GM19240 (cell line): ENCODE measurements around the gene SGCG.
"Not testable (repeated sequence)": the region's sequence is repeated elsewhere in the genome, so short reads cannot be mapped to it uniquely, and the experiment has no call there.

Experiments used
- DNase-seq: peaks from one replicate; pipeline ENCODE4 v3.0.0; 2011; ENCODE audit warnings: low spot score; ENCODE audit not compliant: insufficient read length

The SGCG gene, protein sequence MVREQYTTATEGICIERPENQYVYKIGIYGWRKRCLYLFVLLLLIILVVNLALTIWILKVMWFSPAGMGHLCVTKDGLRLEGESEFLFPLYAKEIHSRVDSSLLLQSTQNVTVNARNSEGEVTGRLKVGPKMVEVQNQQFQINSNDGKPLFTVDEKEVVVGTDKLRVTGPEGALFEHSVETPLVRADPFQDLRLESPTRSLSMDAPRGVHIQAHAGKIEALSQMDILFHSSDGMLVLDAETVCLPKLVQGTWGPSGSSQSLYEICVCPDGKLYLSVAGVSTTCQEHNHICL

GRCh38 chr13:23180711-23181110, at the start of gene SGCG:
TSS of gene SGCG (plus strand) at chr13:23180979. CDS start at chr13:23203695, 22,716 bp downstream.
- DNase-seq = no peak

DNA sequence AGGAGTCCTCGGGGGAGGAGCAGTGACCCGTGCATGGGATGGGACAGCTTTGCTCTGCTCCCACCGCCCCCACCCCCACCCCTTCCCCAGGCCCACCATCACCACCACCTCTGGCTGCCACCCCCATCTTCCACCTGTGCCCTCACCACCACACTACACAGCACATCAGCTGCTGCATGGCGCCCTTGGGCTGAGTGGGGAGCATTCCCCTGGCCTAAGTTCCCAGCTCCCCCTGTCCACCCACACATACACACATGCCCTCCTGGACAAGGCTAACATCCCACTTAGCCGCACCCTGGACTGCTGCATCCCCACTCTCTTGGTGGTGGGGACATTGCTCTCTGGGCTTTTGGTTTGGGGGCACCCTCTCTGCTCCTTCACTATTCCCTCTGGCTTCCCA, 46.2 kb upstream of the SGCG start:
- no peak for DNase-seq

DNA sequence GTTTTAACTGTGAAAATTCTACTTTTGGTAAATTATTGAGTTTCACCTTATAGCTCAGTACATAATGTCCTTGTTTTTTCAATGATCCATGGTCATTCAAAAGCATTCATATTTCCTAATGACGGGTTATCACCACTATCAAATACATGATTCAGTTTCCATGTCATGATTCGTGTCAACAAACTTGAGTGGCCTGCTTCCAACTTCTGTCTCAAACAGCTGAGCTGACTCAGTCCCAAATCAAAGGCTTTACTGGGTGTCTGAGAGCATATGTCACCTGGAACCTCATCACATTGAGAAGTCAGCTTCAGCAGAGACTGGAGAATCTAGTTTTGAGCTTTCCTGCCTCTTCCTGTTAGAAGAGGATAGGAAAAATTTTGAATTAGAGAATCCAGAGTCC, 40.3 kb upstream of the SGCG start:
- DNase-seq = no peak

DNA sequence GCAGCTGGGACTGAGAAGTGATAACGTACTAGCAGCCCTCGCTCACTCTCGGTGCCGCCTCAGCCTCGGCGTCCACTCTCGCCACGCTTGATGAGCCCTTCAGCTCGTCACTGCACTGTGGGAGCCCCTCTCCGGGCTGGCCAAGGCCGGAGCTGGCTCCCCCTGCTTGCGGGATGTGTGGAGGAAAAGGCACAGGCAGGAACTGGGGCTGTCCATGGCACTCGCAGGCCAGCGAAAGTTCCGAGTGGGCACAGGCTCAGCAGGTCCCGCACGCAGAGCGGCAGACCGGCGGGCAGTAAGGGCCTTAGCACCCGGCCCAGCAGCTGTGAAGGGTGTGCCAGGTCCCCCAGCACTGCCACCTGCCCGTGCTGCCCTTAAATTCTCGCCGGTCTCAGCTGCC, 38.8 kb upstream of the SGCG start:
- no peak for DNase-seq

DNA sequence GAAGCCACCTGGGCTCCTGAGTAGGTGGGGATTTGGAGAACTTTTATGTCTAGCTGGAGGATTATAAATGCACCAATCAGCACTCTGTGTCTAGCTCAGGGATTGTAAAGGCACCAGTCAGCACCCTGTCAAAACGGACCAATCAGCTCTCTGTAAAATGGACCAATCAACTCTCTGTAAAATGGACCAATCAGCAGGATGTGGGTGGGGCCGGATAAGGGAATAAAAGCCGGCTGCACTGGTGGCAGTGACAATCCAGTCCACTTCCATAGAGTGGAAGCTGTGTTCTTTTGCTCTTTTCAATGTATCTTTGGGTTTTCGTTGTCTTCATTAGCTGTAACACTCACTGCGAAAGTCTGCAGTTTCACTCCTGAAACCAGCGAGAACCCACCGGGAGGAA, 38.2 kb upstream of the SGCG start:
- DNase-seq = not testable (repeated sequence)

- no peak for DNase-seq
These were observed 36.3 kb upstream of the SGCG start for GRCh38 chr13:23144431-23144830.

DNA sequence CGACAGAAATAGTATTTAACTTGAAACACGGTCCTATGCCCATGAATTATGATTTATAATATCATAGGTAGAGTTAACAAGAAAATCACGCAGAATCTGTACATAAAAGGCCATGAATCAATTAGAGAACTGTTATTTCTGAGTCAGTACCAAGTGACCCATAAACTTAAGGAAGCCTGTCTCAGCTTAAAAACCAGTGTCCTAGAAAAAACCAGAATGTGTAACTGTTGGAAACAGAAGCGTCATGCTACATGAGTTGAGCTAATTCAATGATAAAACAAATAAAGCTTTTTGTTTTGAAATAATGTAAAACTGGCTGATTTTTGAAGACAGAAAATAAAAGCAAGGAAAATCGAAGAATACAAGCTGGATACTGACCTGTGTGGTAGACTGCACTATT, 34.8 kb upstream of the SGCG start:
- no peak for DNase-seq

DNA sequence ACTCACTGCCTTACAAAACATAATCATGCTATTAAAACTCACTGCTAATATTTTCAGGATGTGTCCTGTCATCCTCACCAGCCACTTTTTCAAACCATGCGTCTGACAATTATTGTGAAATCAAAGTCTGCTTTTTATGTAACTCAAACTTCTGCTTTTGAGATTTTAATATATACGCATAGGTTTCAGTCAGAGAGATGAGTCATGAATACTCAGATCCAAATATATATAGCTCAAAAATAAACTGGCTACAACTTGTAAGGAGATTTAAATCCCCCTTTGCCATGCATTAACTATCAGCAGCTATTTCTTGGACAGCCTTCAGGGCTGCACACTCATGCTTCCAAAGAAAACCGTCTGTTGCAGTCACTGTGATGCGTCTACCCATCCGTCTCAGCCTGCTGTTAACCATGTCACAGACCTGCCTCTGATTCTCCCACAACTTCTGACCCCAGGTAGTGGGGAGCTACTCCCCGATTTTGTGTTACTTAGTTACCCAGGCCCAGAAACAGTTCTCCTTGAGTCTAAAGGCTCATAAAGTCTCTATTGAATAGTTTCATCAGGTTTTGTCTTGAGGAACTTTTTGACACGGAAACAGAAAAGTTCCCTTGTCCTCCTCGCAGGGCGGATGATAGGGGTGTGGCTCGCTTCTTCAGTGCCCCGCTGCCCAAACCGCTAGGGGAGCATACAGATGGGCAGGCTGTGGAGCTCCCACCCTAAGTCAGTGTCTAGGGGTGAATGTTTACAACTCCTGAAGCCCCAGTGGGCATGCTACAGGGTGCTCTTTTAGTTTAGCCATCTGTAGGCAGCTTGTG, 33.8 kb upstream of the SGCG start:
- no peak for DNase-seq

- DNase-seq = no peak
These were observed 33.0 kb upstream of the SGCG start for GRCh38 chr13:23147827-23148226.

DNA sequence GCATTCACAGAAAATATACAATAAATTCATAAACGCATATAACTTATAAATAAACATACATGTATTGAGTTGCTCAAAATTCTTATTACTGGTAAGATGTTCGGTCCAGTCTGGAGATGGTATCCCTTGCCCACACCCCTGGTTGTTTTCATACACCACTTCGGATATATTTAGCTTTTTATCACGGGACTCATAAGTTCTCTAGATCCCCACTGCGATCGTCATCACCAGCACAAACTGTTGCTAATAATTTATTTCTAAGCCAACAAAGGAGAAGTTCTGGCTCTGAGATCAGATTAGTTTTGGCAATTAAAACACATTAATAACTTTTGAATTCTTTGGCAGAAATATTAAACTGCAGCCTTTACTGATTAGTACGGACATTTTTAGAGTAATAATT, 23.0 kb upstream of the SGCG start:
- DNase-seq = no peak

GRCh38 chr13:23159205-23159759, 21.5 kb upstream of the SGCG start:
- no peak for DNase-seq

- DNase-seq = no peak
These were observed 20.8 kb upstream of the SGCG start for GRCh38 chr13:23159760-23160637.

DNA sequence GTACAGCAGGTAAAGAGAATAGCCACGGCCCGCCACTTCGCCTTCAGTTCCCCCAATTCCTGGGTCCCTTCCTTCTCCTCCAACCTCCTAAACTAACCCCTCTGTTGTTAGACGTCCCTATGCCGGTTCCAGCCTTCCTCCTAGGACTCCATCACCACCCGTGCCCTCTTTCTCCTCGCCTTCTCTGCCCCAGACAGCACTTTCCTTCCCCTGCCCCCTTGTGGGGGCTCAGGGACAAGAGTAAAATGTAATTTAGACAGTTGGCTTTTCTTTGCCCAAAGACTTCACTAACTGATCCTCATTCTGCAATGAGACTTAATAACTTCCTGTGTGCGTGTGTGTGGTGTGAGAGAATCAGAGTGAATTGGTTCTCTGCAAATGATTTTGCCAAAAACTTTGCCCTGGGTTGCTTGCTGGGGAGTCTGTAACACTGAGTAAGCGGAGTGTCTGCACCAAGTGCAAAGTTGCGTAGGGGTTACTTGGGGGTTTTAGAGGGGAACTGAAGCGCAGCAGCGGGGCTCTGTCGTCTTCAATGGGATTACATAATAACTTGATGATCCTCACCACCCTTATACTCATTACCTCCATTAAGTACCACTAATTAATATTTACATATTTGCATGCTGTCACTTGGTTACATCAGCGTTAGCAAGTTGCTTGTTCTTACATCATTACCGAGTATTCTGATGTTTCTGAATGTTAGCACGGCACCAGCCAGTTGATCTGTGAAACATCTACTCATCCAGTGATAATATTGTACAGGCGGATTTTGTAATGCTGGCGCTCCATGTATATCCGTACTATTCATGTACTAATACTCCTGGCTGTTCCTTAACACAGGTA, 19.9 kb upstream of the SGCG start:
- DNase-seq = no peak

DNA sequence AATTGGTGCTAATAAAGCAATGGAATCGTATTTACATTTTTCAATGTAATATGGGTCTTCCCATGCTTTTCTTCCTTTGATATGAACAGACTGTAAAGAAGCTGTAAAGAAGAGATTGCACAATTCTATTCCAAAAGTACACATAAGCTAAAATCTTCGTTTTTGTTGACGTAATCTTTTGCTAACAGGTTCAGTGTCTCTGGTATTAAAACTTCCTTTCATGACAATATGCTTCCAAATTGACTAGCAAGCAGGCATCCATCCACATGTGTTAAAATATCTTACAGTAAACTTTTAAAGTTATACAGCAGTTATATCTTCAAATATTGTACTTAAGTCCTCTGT, 19.3 kb upstream of the SGCG start:
- DNase-seq = no peak

DNA sequence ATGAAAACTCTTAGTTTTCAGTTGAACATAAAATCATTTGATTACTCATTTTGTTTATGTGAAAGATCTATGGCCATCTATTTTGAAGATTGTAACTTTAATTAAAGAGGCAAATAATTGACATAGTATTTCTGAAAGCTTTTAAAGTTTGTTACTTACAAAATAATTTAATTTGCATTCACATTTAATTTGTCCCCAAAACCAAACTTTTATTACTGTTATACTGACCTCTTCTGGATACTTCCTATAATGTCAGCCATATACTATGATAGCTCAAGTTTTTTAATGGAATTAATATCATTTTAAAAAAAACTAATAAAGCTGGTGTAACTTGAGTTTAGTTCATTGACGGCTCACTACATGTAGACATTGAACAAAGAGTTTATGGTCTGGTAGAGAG, 4.9 kb upstream of the SGCG start:
- no peak for DNase-seq

DNA sequence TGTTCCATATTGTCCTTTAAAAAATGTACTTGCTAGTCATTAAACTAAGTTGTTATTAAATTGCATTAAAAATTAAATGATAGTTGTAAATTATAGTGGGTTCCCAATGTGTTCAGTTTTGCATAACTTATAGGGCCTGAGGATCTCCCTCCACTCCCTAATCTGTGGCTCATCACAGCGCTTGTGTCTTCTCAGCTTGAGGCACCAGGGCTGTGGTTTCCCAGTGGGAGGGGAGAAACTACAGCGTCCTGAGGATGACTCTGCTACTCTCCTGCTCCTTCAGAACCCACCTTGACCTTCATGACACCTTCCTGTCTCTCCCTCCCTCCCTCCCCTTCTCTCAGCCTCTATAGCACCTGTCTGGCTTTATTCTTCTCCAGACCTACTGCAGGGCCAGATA, 1.4 kb downstream of the SGCG start:
- no peak for DNase-seq

DNA sequence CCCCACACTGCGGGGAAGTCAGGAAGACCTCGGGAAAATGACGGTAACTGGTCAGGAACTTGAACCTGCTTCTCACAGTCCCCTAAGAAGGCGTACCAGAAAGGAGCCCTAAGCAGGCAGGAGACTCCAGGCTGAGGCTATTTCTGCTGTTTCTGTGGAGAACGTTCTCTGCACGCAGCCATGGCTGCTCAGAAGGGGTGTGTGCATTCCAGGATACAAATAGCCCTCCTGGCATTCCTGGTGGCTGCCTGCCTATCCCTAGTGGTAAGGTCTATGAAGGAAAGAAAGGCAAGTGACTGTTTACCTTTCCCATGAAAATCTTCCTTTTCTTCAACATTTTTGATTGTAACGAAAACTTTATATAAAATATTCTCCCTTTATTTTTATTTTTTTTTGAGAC, 2.5 kb downstream of the SGCG start:
- no peak for DNase-seq

GRCh38 chr13:23185542-23185941, 4.8 kb downstream of the SGCG start:
- no peak for DNase-seq

DNA sequence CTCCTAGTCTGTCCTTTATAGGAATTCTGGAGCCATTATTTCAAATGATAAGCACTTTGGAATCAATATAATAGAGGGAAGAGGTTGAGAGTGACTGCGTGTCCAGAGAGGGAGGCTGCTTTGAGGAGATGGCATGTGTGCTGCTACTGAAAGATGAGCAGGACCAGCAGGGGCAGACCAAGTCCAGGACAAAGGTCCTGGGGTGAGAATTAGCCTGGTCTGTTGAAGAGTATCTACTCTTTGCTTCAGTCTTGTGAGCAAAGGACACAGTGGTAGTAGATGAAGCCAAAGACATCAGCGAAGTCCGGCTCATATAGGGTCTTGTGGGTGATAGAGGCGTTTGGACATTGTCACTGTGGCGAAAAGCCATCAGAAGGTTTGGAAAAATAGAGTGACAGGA, 21.1 kb downstream of the SGCG start:
- DNase-seq = no peak

DNA sequence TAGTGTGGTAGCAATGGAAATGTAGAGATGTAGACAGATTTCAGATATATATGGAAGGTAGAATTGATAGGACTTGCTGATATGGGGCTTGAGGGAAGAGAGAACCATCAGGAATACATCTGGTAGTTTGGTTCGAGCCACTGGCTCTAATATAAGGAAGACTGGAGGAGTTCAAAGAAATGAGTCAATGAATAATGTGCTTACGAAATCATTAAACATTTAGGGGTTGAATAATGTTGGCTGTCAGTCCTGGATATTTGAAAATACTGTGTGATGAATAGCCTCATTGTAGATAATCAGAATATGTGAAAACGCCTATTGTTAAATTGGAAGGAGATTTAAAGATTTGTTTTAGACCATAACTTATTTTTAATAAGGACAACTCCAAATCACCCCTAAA, 21.6 kb downstream of the SGCG start:
- no peak for DNase-seq

- DNase-seq = no peak
These were observed 22.7 kb downstream of the SGCG start for GRCh38 chr13:23203516-23203915.
